ENCODE measurements around the gene SRP9. TPM values are rescaled to one million over a fixed set of nuclear protein-coding genes. Genes with fewer than 3 reads are reported as not detected.
"Not testable (repeated sequence)": the region's sequence is repeated elsewhere in the genome, so short reads cannot be mapped to it uniquely, and the experiment has no call there.

Gene SRP9
- total RNA-seq, 4 donors from 2014 or later, result 67.9 to 153 (median 131) TPM

GRCh38 chr1:225806249-225806648, 28.6 kb downstream of the SRP9 start:
- H3K27ac ChIP-seq, result no peak overlapping the region
- no peak overlapping the region for H3K4me3 ChIP-seq
- H3K4me1 ChIP-seq, result peaks cover 0 to 16% (median 0%) of the 10 kb centered on the region in 4 donors
- H3K36me3 ChIP-seq, result no peaks in the 10 kb centered on the region
- H3K9me3 ChIP-seq, result no peaks in the 10 kb centered on the region
- TF ChIP-seq POLR2A (IDR thresholded peaks at IDR 0.05), result no peak
- no peak for TF ChIP-seq CTCF (IDR thresholded peaks at IDR 0.05)
- no peak for DNase-seq
- H3K27me3 ChIP-seq, result no peaks in the 10 kb centered on the region

- H3K27me3 ChIP-seq, DNase-seq, H3K4me3 ChIP-seq, H3K36me3 ChIP-seq, H3K27ac ChIP-seq, H3K9me3 ChIP-seq: not testable (repeated sequence)
- peaks cover 0 to 19% (median 0%) of the 10 kb centered on the region in 4 donors for H3K4me1 ChIP-seq
Measured at GRCh38 chr1:225806736-225807135, 29.1 kb downstream of the SRP9 start.

DNA sequence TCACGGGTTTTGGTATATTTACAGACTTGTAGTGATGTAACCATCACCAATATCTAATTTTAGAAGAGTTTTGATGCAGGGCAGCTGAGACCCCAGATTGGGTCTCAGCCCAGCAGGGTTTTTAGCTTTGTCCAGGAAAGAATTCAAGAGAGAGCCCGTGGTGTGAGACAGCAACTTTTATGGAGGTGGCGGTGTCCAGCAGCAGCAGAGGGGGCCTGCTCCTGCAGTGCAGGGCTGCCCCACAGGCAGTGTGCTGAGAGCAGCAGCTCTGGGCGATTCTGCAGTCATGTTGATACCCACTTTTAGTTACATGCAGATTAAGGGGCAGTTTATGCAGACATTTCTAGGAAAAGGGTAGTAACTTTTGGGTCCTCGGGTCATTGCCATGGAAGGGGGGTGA, 30.5 kb downstream of the SRP9 start:
- Histone ChIP-seq H3K27ac (no peak overlapping the region), H3K36me3 (no peaks in the 10 kb centered on the region), H3K9me3 (no peaks in the 10 kb centered on the region), H3K27me3 (no peaks in the 10 kb centered on the region), H3K4me3 (no peak overlapping the region), H3K4me1 (peaks cover 0 to 33% (median 0%) of the 10 kb centered on the region in 4 donors)
- TF ChIP-seq CTCF (IDR thresholded peaks at IDR 0.05), result no peak
- TF ChIP-seq POLR2A (IDR thresholded peaks at IDR 0.05), result no peak
- no peak for DNase-seq

- no peaks in the 10 kb centered on the region for H3K9me3 ChIP-seq
- H3K36me3 ChIP-seq, result no peaks in the 10 kb centered on the region
- peak within 1 kb of the TSS; percentile 54 to 86 (median 74) for H3K27ac ChIP-seq
- peaks cover 0 to 50% (median 8%) of the 10 kb centered on the region in 4 donors for H3K4me1 ChIP-seq
- TF ChIP-seq CTCF (IDR thresholded peaks at IDR 0.05) (peak in 4 of 6 experiments; percentile 6 to 57 (median 42)), POLR2A (IDR thresholded peaks at IDR 0.05) (peak; percentile 85 to 93)
- peak; percentile 69 to 94 (median 94) for DNase-seq
- H3K4me3 ChIP-seq, result peak within 1 kb of the TSS; percentile 61 to 82 (median 74)
- no peaks in the 10 kb centered on the region for H3K27me3 ChIP-seq
Measured at GRCh38 chr1:225809842-225810578, 32.4 kb downstream of the SRP9 start, which contains the start of gene EPHX1. Gene EPHX1 (plus strand): TSS chr1:225810124. CDS start chr1:225828730, 18,606 bp downstream.

DNA sequence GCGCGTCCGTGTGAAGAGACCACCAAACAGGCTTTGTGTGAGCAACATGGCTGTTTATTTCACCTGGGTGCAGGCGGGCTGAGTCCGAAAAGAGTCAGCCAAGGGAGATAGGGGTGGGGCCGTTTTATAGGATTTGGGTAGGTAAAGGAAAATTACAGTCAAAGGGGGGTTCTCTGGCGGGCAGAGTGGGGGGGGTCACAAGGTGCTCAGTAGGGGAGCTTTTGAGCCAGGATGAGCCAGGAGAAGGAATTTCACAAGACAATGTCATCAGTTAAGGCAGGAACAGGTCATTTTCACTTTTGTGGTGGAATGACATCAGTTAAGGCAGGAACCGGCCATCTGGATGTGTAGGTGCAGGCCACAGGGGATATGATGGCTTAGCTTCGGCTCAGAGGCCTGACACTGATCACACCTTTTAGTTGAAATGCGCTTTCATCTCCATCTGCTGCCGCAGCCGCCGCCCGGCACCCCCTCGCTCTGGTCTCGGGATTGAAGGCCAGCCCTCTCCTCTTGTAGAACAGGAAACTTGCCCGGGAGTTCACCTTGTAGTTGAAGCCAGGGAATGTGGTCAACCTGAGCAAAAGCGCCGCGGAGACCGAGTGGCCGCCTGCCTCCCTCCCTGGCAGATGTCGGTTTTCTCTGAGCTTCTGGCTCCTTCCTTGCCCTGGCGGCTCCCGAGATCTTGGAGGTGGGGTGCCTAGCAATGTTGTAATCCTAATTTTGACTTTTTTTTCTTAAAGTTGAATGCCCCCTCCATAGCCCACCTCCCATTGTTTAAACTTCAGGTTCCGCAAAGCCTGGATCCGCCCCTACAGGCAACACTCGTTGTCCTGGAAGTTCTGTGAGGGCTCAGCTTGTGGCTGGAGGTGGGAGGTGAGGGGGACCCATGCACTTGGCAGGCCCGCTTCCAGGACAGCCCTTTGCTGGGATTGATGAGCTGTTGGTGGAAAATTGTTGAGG, 33.2 kb downstream of the SRP9 start:
- peak overlapping the region; percentile 61 to 82 (median 74) for H3K4me3 ChIP-seq
- peak in 1 of 3 donors; percentile 57 for DNase-seq
- not testable (repeated sequence) for H3K36me3 ChIP-seq, H3K9me3 ChIP-seq, H3K27me3 ChIP-seq
- peak overlapping the region; percentile 54 to 86 (median 74) for H3K27ac ChIP-seq
- peaks cover 0 to 56% (median 8%) of the 10 kb centered on the region in 4 donors for H3K4me1 ChIP-seq
- peak in 1 of 6 experiments; percentile 0 for TF ChIP-seq CTCF (IDR thresholded peaks at IDR 0.05)
